Myometrial cell (primary cell): ENCODE results near the gene ZMYM1. TPM values are rescaled to one million over a fixed set of nuclear protein-coding genes. Genes with fewer than 3 reads are reported as not detected.

Experiments
- total RNA-seq: library from RNA; depleted of rRNA; stranded (reverse); fragments of >200 nt; gene quantifications from 2 replicates; pipeline ENCODE4 v1.2.3, GENCODE V29; 2015

ZMYM1 gene
- 10.7 and 16.5 TPM in 2 replicates for total RNA-seq

DNA sequence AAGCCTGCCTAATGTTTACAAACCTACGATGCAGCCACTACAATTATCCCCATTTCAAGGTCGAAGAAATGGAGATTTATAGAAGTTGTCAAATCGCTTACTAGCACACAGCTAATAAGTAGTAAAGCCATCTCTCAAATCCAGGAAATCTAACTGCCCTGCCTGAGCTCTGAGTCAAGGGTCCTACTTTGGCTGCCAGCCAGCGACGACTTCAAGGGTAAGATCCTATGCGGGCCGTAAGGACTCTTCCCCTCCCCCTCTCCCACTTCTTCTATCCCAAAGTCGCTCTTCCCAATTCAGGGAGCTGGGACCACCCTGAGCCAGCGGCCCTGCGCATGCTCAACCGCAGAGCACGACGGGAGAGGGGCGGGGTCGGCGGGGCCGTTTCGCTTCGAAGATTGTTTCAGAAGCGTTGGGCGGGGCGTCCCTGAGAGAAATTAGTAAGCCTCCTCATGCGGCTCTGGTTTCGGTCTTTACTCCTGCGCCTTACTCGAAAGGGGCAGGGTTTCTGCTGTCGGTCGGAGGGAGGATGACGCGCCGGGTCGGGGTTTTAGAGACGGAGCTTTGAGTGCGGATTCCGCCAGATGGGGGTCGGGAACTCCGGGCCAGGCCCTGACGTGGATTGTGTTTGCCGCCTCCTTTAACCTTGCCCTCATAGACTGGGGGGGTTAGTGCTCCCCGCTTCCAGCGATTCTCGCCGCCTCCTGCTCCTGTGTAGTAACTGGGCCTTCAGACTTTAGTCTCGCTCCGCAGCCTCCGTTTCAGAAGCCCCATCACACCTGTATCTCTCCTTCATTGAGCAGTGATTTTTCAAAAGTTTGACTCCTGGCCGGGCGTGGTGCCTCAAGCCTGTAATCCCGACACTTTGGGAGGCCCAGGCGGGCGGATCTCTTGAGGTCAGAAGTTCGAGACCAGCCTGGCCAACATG lies at the start of gene ZMYM1:
Gene ZMYM1, plus strand, starts transcription at position 383 of the 928 bp plus-strand sequence. CDS start 14,603 bp downstream, outside the sequence.

Other genes starting within 250 kb of the ZMYM1 start
- 25.1 and 31.9 TPM in 2 replicates for gene SMIM12, start 219.6 kb upstream of the ZMYM1 start, total RNA-seq
- 0.18 TPM in 1 of 2 replicates, not detected in the other for gene DLGAP3, start 149.7 kb upstream of the ZMYM1 start, total RNA-seq
- 69.8 and 71.2 TPM in 2 replicates for gene TMEM35B, start 94.0 kb upstream of the ZMYM1 start, total RNA-seq
- gene ZMYM6, start 47.4 kb upstream of the ZMYM1 start, total RNA-seq = 7.2 and 10.6 TPM in 2 replicates
- 112 and 128 TPM in 2 replicates for gene SFPQ, start 113.8 kb downstream of the ZMYM1 start, total RNA-seq
- 33.2 and 40.6 TPM in 2 replicates for gene ZMYM4, start 189.3 kb downstream of the ZMYM1 start, total RNA-seq